HepG2 (cell line): ENCODE results near the gene TEAD3. TPM values are rescaled to one million over a fixed set of nuclear protein-coding genes. Genes with fewer than 3 reads are reported as not detected.

Experiments
- ATAC-seq: fragments of 200-7000 bp; cut with Tn5 transposase; 3 replicates; pipeline ENCODE4 v1.9.1; 2020; ENCODE audit warnings: mild to moderate bottlenecking, moderate library complexity
- BruUV-seq: library from RNA; stranded (reverse); fragments of 400-500 nt; replicated peaks from 2 replicates; lab custom pipeline; 2021; lab: Mats Ljungman, UMichigan
- CTCF ChIA-PET: fragments of 300-600 bp; formaldehyde crosslinking; extraction: SDS; loops from one replicate; lab custom pipeline; 2021; ENCODE audit warnings: low total read pairs, inconsistent platforms, low intra/inter-chr PET ratio; lab: Yijun Ruan, JAX
- POLR2A ChIA-PET: fragments of 350-600 bp; sonication (Branson Sonifier 250); formaldehyde crosslinking; loops from one replicate; lab custom pipeline; 2020; ENCODE audit warnings: antibody characterized with exemption, inconsistent platforms; lab: Yijun Ruan, JAX
- DNase-seq: peaks from one replicate; pipeline ENCODE4 v3.0.0-alpha.2; 2015; ENCODE audit warnings: low spot score
- FAIRE-seq: peaks from 3 replicates; lab custom pipeline; 2011; peaks lifted over from hg19 to GRCh38; lab: Jason Lieb, UNC
- H2AFZ ChIP-seq: one replicate; pipeline ENCODE4 v1.6.1; 2011; ENCODE audit warnings: low read length, inconsistent platforms
- H3K27ac ChIP-seq: fragments of 300-600 bp; 3 replicates; pipeline ENCODE4 v1.8.0; 2011; ENCODE audit warnings: mixed run types, mild to moderate bottlenecking, mixed read lengths, low read length, inconsistent platforms; ENCODE audit not compliant: insufficient read depth; ENCODE audit errors: extremely low read length
- H3K27me3 ChIP-seq, 2 experiments: fragments of 200-600 bp in 1 of 2; 2 replicates in 1 of 2; 3 replicates in 1 of 2; pipeline versions ENCODE4 v1.6.0 to v1.8.0; 2011; ENCODE audit warnings: low read length in 2 of 2, mild to moderate bottlenecking in 2 of 2, moderate library complexity in 2 of 2, inconsistent platforms in 1 of 2; ENCODE audit not compliant: insufficient read depth in 2 of 2, control insufficient read depth in 1 of 2
- H3K36me3 ChIP-seq, 2 experiments: fragments of 200-600 bp in 1 of 2; replicated peaks in 1 of 2; 2 replicates in 1 of 2; 3 replicates in 1 of 2; pipeline versions ENCODE4 v1.5.1 to v1.8.0; 2011; ENCODE audit warnings: low read length in 2 of 2, inconsistent platforms in 1 of 2; ENCODE audit not compliant: insufficient read depth in 2 of 2, control insufficient read depth in 1 of 2
- H3K4me1 ChIP-seq: 2 replicates; pipeline ENCODE4 v1.5.1; 2012; ENCODE audit warnings: low read length, inconsistent platforms; ENCODE audit not compliant: insufficient read depth
- H3K4me2 ChIP-seq: 2 replicates; pipeline ENCODE4 v1.6.0; 2011; ENCODE audit warnings: low read depth, low read length, inconsistent platforms
- H3K4me3 ChIP-seq, 3 experiments: fragments of 200-600 bp in 1 of 3; sonication (generic), shearing (Covaris generic) in 1 of 3; replicated peaks in 1 of 3; 2 replicates each; pipeline ENCODE4 v1.5.1; 2011 to 2016; ENCODE audit warnings: low read length in 3 of 3, inconsistent platforms in 2 of 3, low read depth in 2 of 3, mild to moderate bottlenecking in 2 of 3, control low read depth in 1 of 3, mixed read lengths in 1 of 3; ENCODE audit not compliant: insufficient read depth in 1 of 3
- H3K79me2 ChIP-seq: one replicate; pipeline ENCODE4 v1.6.1; 2011; ENCODE audit warnings: low read length, inconsistent platforms; ENCODE audit not compliant: insufficient read depth
- H3K9ac ChIP-seq: 2 replicates; pipeline ENCODE4 v1.6.0; 2011; ENCODE audit warnings: mild to moderate bottlenecking, low read depth, low read length, inconsistent platforms; ENCODE audit not compliant: insufficient read depth
- H3K9me3 ChIP-seq: 2 replicates; pipeline ENCODE4 v1.5.1; 2012; ENCODE audit warnings: mild to moderate bottlenecking, low read length
- H4K20me1 ChIP-seq: 2 replicates; pipeline ENCODE4 v1.6.0; 2011; ENCODE audit warnings: inconsistent platforms, mild to moderate bottlenecking, low read length, moderate library complexity; ENCODE audit not compliant: insufficient read depth
- ARID5B ChIP-seq: IDR thresholded peaks from 2 replicates; pipeline ENCODE4 v1.4.0; 2020; ENCODE audit warnings: mild to moderate bottlenecking, missing genetic modification reagents
- CEBPB ChIP-seq: IDR thresholded peaks from 2 replicates; pipeline ENCODE4 v1.6.1; 2011; ENCODE audit warnings: low read depth, low read length, improper control_type of control experiment, borderline replicate concordance
- HNF4G ChIP-seq, 2 experiments: sonication (generic) in 1 of 2; formaldehyde crosslinking in 1 of 2; IDR thresholded peaks; 2 replicates each; pipeline versions ENCODE4 v1.4.0 to v1.6.1; 2011 to 2020; ENCODE audit warnings: borderline replicate concordance in 2 of 2, low read depth in 2 of 2, mild to moderate bottlenecking in 2 of 2, low read length in 1 of 2, missing genetic modification reagents in 1 of 2, moderate library complexity in 1 of 2
- WGBS: methylation state at CpG from one replicate; pipeline ENCODE4 v1.1.6; 2017; ENCODE audit warnings: low lambda C conversion rate; 5-methylcytosine and 5-hydroxymethylcytosine counted together
- in situ Hi-C: cut with HindIII; loops from 2 replicates; pipeline ENCODE4 v1.10.0; 2017; ENCODE audit warnings: low pct_unique_long_range_greater_than_20kb; ENCODE audit not compliant: extremely low pct_ligation_motif_present
- intact Hi-C: fragments of 100-400 bp; cut with micrococcal nuclease; formaldehyde crosslinking; loops from one replicate; pipeline ENCODE4 v1.10.0; 2022; ENCODE audit not compliant: unreplicated experiment
- polyA plus RNA-seq, 8 experiments: library from polyadenylated mRNA; depleted of rRNA in 3 of 8; stranded (reverse) in 7 of 8; unstranded in 1 of 8; fragments of >200 nt; fragmentation: Illumina TruSeq in 4 of 8; extraction: Trizol in 4 of 8; gene quantifications; 2 replicates each; pipeline versions ENCODE4 v1.2.1 to v1.2.3, GENCODE V29; 2011 to 2016; ENCODE audit warnings: low read depth in 4 of 8, missing spikeins in 1 of 8, mixed read lengths in 1 of 8; ENCODE audit not compliant: insufficient read depth in 1 of 8
- total RNA-seq, 5 experiments: library from RNA; depleted of rRNA; stranded (reverse); fragments of >200 nt; fragmentation: Illumina TruSeq; extraction: Trizol; gene quantifications; 2 replicates each; pipeline ENCODE4 v1.2.3, GENCODE V29; 2016; ENCODE audit warnings: low read depth in 1 of 5

TEAD3 gene
- total and polyA plus RNA-seq, 2 of the 13 experiments (the other 11 are each of a cell fraction or from before 2014, with no cell fraction given): 15.1 to 16.5 TPM

GRCh38 chr6:35524380-35525020 is 27.6 kb upstream of the TEAD3 start:
- H3K27ac ChIP-seq: no peak overlapping the region
- ATAC-seq (no peak), FAIRE-seq (no peak), DNase-seq (no peak)
- ChIA-PET CTCF (interaction anchor here (1.5 to 2.9 kb wide), 4 partner anchors 28 to 233 kb away, joined by 4 to 16 read pairs (median 10); partner anchors contain the start of gene DEF6), POLR2A (no interaction called here)
- peaks cover 32% of the 10 kb centered on the region for H3K4me1 ChIP-seq
- BruUV-seq: no TSS peak
- no peak overlapping the region for H3K9ac ChIP-seq
- in situ Hi-C loops: no loop called here
- no peak overlapping the region for H2AFZ ChIP-seq
- no peak overlapping the region for H3K4me2 ChIP-seq
- no peaks in the 10 kb centered on the region for H3K36me3 ChIP-seq
- no peaks in the 10 kb centered on the region for H3K9me3 ChIP-seq
- WGBS: 55% methylated on average over 3 of the region's 3 CpGs
- H3K4me3 ChIP-seq: no peak overlapping the region
- H3K27me3 ChIP-seq: peaks cover 4 to 29% of the 10 kb centered on the region in 2 experiments; a peak in 2 of 5 replicates
- H3K79me2 ChIP-seq: no peaks in the 10 kb centered on the region
- intact Hi-C loops: no loop called here
- TF ChIP-seq HNF4G (IDR thresholded peaks at IDR 0.05; ENCODE audit: borderline replicate concordance, low read depth, low read length) (no peak), HNF4G (CRISPR knock-in tag; IDR thresholded peaks at IDR 0.05; ENCODE audit: borderline replicate concordance, low read depth) (no peak), CEBPB (0 out of 2 replicates have a peak, but pooled peaks have one; percentile 39)
- H4K20me1 ChIP-seq: no peaks in the 10 kb centered on the region

- Histone ChIP-seq H3K9ac (no peak overlapping the region), H3K9me3 (no peaks in the 10 kb centered on the region), H3K27me3 (peaks cover 4 to 27% of the 10 kb centered on the region in 2 experiments; a peak in 2 of 5 replicates), H3K4me3 (peak overlapping the region in 2 of 3 experiments; percentile 7 to 55; a peak in 3 of 6 replicates), H3K27ac (no peak overlapping the region), H3K79me2 (no peaks in the 10 kb centered on the region), H3K4me1 (peaks cover 35% of the 10 kb centered on the region), H4K20me1 (no peaks in the 10 kb centered on the region), H3K36me3 (no peaks in the 10 kb centered on the region), H2AFZ (peak overlapping the region; percentile 78), H3K4me2 (peak overlapping the region; percentile 79)
- peak; percentile 89 for ATAC-seq
- intact Hi-C loops (loop anchor here (1.0 kb wide), 2 partner anchors 29 to 226 kb away; partner anchors contain the start of gene DEF6), in situ Hi-C loops (no loop called here)
- 30% methylated on average over 28 of the region's 32 CpGs for WGBS
- ChIA-PET CTCF (interaction anchor here (1.3 to 2.9 kb wide), 3 partner anchors 29 to 215 kb away, joined by 4 to 16 read pairs (median 15); no protein-coding TSS in a partner anchor), POLR2A (interaction anchor here (0.6 to 1.6 kb wide), 3 partner anchors 67 to 264 kb away, joined by 3 to 8 read pairs (median 3); no protein-coding TSS in a partner anchor)
- FAIRE-seq: peak; percentile 95
- no TSS peak for BruUV-seq
- DNase-seq: peak; percentile 59
- peak; percentile 44; the same call in 1 of the 2 replicates for TF ChIP-seq ARID5B
Measured at GRCh38 chr6:35522660-35523658, 26.1 kb upstream of the TEAD3 start.
